Breast epithelium (tissue), 3 donors: ENCODE measurements around the gene ZNF132.

Experiments used
- CTCF ChIP-seq, 3 donors: fragments of 450-650 bp; IDR thresholded peaks; one replicate each; pipeline ENCODE4 v1.5.1; 2016 to 2017; ENCODE audit warnings: antibody characterized with exemption in 3 of 3, mild to moderate bottlenecking in 3 of 3, moderate library complexity in 3 of 3
- POLR2A ChIP-seq: fragments of 450-650 bp; IDR thresholded peaks from one replicate; pipeline ENCODE4 v1.6.1; 2016; ENCODE audit warnings: antibody characterized with exemption, mild to moderate bottlenecking, moderate library complexity

- TF ChIP-seq POLR2A (no peak), CTCF (IDR thresholded peaks at IDR 0.05) (no peak)
Measured at GRCh38 chr19:58440556-58440955, 603 bp upstream of the ZNF132 start.
